K562 (cell line): Measurements from ENCODE around the gene DSP. TPM values are rescaled to one million over a fixed set of nuclear protein-coding genes. Genes with fewer than 3 reads are reported as not detected.

Experiments
- ATAC-seq: fragments of 200-7000 bp; cut with Tn5 transposase; 3 replicates; pipeline ENCODE4 v1.9.1; 2020; ENCODE audit warnings: moderate library complexity
- BruUV-seq: library from RNA; stranded (reverse); fragments of 400-500 nt; replicated peaks from 2 replicates; lab custom pipeline; 2021; lab: Mats Ljungman, UMichigan
- CTCF ChIA-PET: fragments of 300-600 bp; formaldehyde crosslinking; extraction: SDS; loops from one replicate; lab custom pipeline; 2021; ENCODE audit warnings: low intra/inter-chr PET ratio; lab: Yijun Ruan, JAX
- POLR2A ChIA-PET: fragments of 300-600, 350-650 bp; sonication (Branson Sonifier 250); formaldehyde crosslinking; extraction: SDS; loops from one replicate; lab custom pipeline; 2021; ENCODE audit warnings: antibody characterized with exemption, inconsistent platforms; lab: Yijun Ruan, JAX
- DNase-seq, 4 experiments: peaks; one replicate each; pipeline versions ENCODE4 v3.0.0 to v3.0.0-alpha.2; 2011 to 2018; ENCODE audit warnings: low spot score in 3 of 4, mixed read lengths in 3 of 4; ENCODE audit errors: extremely low read depth in 1 of 4
- FAIRE-seq: peaks from 2 replicates; lab custom pipeline; 2011; peaks lifted over from hg19 to GRCh38; lab: Jason Lieb, UNC
- H2AFZ ChIP-seq: 2 replicates; pipeline ENCODE4 v1.6.0; 2011; ENCODE audit warnings: low read depth, low read length, control low read depth, inconsistent platforms
- H3K27ac ChIP-seq: fragments of 200-600 bp; 3 replicates; pipeline ENCODE4 v1.8.0; 2011; ENCODE audit warnings: low read depth, mild to moderate bottlenecking, control low read depth, inconsistent platforms, low read length, moderate library complexity, mixed read lengths; ENCODE audit errors: extremely low read depth
- H3K27me3 ChIP-seq, 2 experiments: fragments of 300-600 bp in 1 of 2; 2 replicates in 1 of 2; 3 replicates in 1 of 2; pipeline versions ENCODE4 v1.6.0 to v1.8.0; 2011; ENCODE audit warnings: inconsistent platforms in 2 of 2, low read length in 2 of 2, mild to moderate bottlenecking in 1 of 2, mixed read lengths in 1 of 2, moderate library complexity in 1 of 2; ENCODE audit not compliant: control insufficient read depth in 2 of 2, insufficient read depth in 2 of 2
- H3K36me3 ChIP-seq: fragments of 300-600 bp; 3 replicates; pipeline ENCODE4 v1.8.0; 2011; ENCODE audit warnings: mild to moderate bottlenecking, low read length, inconsistent platforms; ENCODE audit not compliant: control insufficient read depth, insufficient read depth
- H3K4me1 ChIP-seq, 2 experiments: fragments of 200-600 bp in 1 of 2; replicated peaks in 1 of 2; 2 replicates in 1 of 2; 3 replicates in 1 of 2; pipeline versions ENCODE4 v1.5.1 to v1.8.0; 2011; ENCODE audit warnings: inconsistent platforms in 2 of 2, low read length in 2 of 2, mild to moderate bottlenecking in 1 of 2, mixed read lengths in 1 of 2, moderate library complexity in 1 of 2; ENCODE audit not compliant: control insufficient read depth in 2 of 2, insufficient read depth in 2 of 2
- H3K4me2 ChIP-seq: 2 replicates; pipeline ENCODE4 v1.6.1; 2011; ENCODE audit warnings: low read length, control low read depth, inconsistent platforms, mixed read lengths; ENCODE audit not compliant: insufficient read depth
- H3K4me3 ChIP-seq: fragments of 200-600 bp; sonication (generic), shearing (Covaris generic); 2 replicates; pipeline ENCODE4 v1.5.1; 2016; ENCODE audit warnings: control low read depth, inconsistent platforms
- H3K79me2 ChIP-seq: fragments of 200-600 bp; 3 replicates; pipeline ENCODE4 v1.8.0; 2011; ENCODE audit warnings: low read length, inconsistent platforms; ENCODE audit not compliant: control insufficient read depth, insufficient read depth
- H3K9ac ChIP-seq, 2 experiments: 2 replicates each; pipeline versions ENCODE4 v1.6.0 to v1.6.1; 2011; ENCODE audit warnings: low read depth in 2 of 2, low read length in 2 of 2, control low read depth in 1 of 2, inconsistent platforms in 1 of 2, mild to moderate bottlenecking in 1 of 2, mixed read lengths in 1 of 2; ENCODE audit not compliant: insufficient read depth in 1 of 2
- H3K9me1 ChIP-seq: one replicate; pipeline ENCODE4 v1.6.0; 2011; ENCODE audit warnings: inconsistent platforms, mild to moderate bottlenecking, low read length, moderate library complexity; ENCODE audit not compliant: control insufficient read depth, insufficient read depth
- H3K9me3 ChIP-seq: replicated peaks from 2 replicates; pipeline ENCODE4 v1.5.1; 2011; ENCODE audit warnings: low read depth, low read length, inconsistent platforms; ENCODE audit not compliant: control insufficient read depth, insufficient read depth
- H4K20me1 ChIP-seq: replicated peaks from 2 replicates; pipeline ENCODE4 v1.6.1; 2011; ENCODE audit warnings: low read length, inconsistent platforms, mixed read lengths; ENCODE audit not compliant: control insufficient read depth, insufficient read depth
- ARHGAP35 ChIP-seq: fragments of 450-650 bp; IDR thresholded peaks from 2 replicates; pipeline ENCODE4 v1.6.1; 2018; ENCODE audit not compliant: partially characterized antibody
- CEBPB ChIP-seq: fragments of 450-650 bp; IDR thresholded peaks from 2 replicates; pipeline ENCODE4 v1.6.1; 2016; ENCODE audit warnings: missing genetic modification characterization, missing compliant biosample characterization
- DPF2 ChIP-seq: fragments of 450-650 bp; IDR thresholded peaks from 2 replicates; pipeline ENCODE4 v1.6.1; 2016
- KLF16 ChIP-seq: IDR thresholded peaks from 2 replicates; pipeline ENCODE4 v1.6.1; 2016; ENCODE audit warnings: antibody characterized with exemption
- RBM25 ChIP-seq: fragments of 200-400 bp; formaldehyde crosslinking; IDR thresholded peaks from 2 replicates; pipeline ENCODE4 v1.6.1; 2018; ENCODE audit warnings: low read length, low read depth, moderate library complexity; ENCODE audit not compliant: severe bottlenecking
- SRF ChIP-seq, 2 experiments: fragments of 250-450, 450-650 bp in 1 of 2; sonication (Bioruptor Pico) in 1 of 2; sonication (generic) in 1 of 2; formaldehyde crosslinking; IDR thresholded peaks; 2 replicates each; pipeline versions ENCODE4 v1.5.0 to v1.5.1; 2020 to 2022; ENCODE audit warnings: mild to moderate bottlenecking in 1 of 2, missing genetic modification reagents in 1 of 2
- ZNF24 ChIP-seq: fragments of 450-650 bp; IDR thresholded peaks from 2 replicates; pipeline ENCODE4 v1.6.1; 2016
- WGBS: fragments of 100-300 bp; shearing (Covaris generic); methylation state at CpG from one replicate; pipeline ENCODE4 v1.1.6; 2016; ENCODE audit warnings: low coverage, mixed read lengths; ENCODE audit not compliant: insufficient coverage; ENCODE audit errors: missing lambda C conversion rate; 5-methylcytosine and 5-hydroxymethylcytosine counted together
- in situ Hi-C: fragments of 300-500 bp; cut with MboI; formaldehyde crosslinking; loops from 4 replicates; pipeline ENCODE4 v1.15.0; 2018; ENCODE audit warnings: inconsistent platforms, mixed read lengths
- intact Hi-C: fragments of 100-400 bp; cut with micrococcal nuclease; formaldehyde crosslinking; loops from 2 replicates; pipeline ENCODE4 v1.14.2; 2022
- polyA plus RNA-seq, 8 experiments: library from polyadenylated mRNA; depleted of rRNA in 4 of 8; stranded (reverse) in 5 of 8; unstranded in 3 of 8; fragments of >200 nt; fragmentation: Nextera tagmentation in 2 of 8; fragmentation: Illumina TruSeq in 1 of 8; extraction: Ambion mirVana in 2 of 8; extraction: Trizol in 1 of 8; gene quantifications; 2 replicates each; pipeline versions ENCODE4 v1.2.1 to v1.2.3, GENCODE V29; 2011 to 2014; ENCODE audit warnings: inconsistent platforms in 1 of 8, missing spikeins in 1 of 8
- total RNA-seq, 7 experiments: library from RNA; depleted of rRNA in 6 of 7; stranded (reverse); fragments of >200 nt in 6 of 7; fragmentation: Illumina TruSeq in 2 of 7; extraction: Trizol in 2 of 7; gene quantifications; 2 replicates each; pipeline versions ENCODE4 v1.2.1 to v1.2.3, GENCODE V29; 2011 to 2021; ENCODE audit warnings: low replicate concordance in 1 of 7
- TF ChIP-seq, protein P1 (sequence below): IDR thresholded peaks from 2 replicates; pipeline ENCODE4 v1.6.1; 2011; ENCODE audit warnings: borderline replicate concordance, low read depth, mild to moderate bottlenecking, moderate library complexity, low read length; ENCODE audit not compliant: insufficient read depth, poor library complexity, severe bottlenecking
- TF ChIP-seq, protein P2 (sequence below): fragments of 450-650 bp; IDR thresholded peaks from one replicate; pipeline ENCODE4 v1.6.1; 2018; ENCODE audit warnings: mild to moderate bottlenecking, moderate library complexity; ENCODE audit not compliant: partially characterized antibody
- TF ChIP-seq, protein P3 (sequence below): sonication (generic); formaldehyde crosslinking; IDR thresholded peaks from 2 replicates; pipeline ENCODE4 v1.8.0; 2023; ENCODE audit warnings: mild to moderate bottlenecking, missing genetic modification reagents

DSP gene
- total and polyA plus RNA-seq, 9 of the 15 experiments (the other 6 are each of a cell fraction or from before 2014, with no cell fraction given): under 0.01 to 0.24 (median 0.03) TPM; not detected in 2

DNA sequence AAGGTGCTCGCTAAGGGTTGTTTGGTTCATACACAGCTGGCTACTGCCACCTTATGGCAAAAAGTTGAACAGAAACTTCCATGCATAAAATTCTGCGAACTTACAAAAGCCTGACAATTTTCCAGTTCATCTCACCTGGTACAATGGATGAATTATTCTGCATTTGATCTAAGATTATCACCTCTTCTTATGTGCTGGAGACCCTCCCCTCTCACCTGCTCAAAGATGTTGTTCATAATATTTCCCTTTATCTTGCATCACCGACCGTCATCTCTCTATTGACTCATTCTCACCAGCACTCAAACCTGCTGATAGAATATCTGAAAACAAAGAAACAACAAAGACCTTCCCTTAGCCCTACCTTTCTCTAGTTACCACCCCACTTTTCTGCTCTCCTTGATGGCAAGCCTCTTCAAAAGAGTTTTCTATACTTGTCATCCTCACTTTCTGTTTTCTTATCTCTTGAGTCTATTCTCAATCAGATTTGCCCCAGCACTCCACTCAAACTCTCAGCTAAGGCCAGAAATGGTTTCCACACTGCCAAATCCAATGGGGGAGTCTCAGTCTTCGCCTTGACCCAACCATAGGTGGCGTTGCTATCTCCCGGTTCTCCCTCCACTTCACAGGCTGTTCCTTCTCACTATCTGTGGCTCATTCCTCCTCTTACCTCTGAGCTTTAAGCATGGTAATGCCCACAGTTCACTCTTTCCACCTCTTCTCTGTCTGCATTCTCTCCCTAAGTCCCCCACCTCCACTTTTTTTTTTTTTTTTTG is 74.3 kb downstream of the DSP start:
- ChIA-PET CTCF (interaction anchor here (0.7 to 4.5 kb wide), 10 partner anchors 191 to 1059 kb away, joined by 3 to 44 read pairs (median 4); partner anchors contain the start of genes CAGE1 and RIOK1), POLR2A (interaction anchor here (0.7 to 1.9 kb wide), 8 partner anchors 10 to 576 kb away, joined by 3 to 6 read pairs (median 4); partner anchors contain the start of gene SNRNP48)
- BruUV-seq: no TSS peak
- in situ Hi-C loops (loop anchor here (10.0 kb wide), 1 partner anchor 891 kb away; no protein-coding TSS in a partner anchor), intact Hi-C loops (loop anchor here (1.0 to 2.0 kb wide), 3 partner anchors 190 to 939 kb away; no protein-coding TSS in a partner anchor)
- H3K4me3 ChIP-seq: no peak overlapping the region
- H3K79me2 ChIP-seq: no peaks in the 10 kb centered on the region
- 2% methylated on average over 7 of the region's 7 CpGs for WGBS
- no peaks in the 10 kb centered on the region for H4K20me1 ChIP-seq
- no peak overlapping the region for H2AFZ ChIP-seq
- H3K9ac ChIP-seq: no peak overlapping the region
- H3K27ac ChIP-seq: no peak overlapping the region
- DNase-seq: peak; percentile 52 to 77 (median 60)
- FAIRE-seq: peak; percentile 89
- H3K27me3 ChIP-seq: peaks cover 29 to 34% of the 10 kb centered on the region in 2 experiments
- ATAC-seq: peak; percentile 80
- no peaks in the 10 kb centered on the region for H3K9me3 ChIP-seq
- H3K4me2 ChIP-seq: peak overlapping the region; percentile 29
- H3K9me1 ChIP-seq: no peaks in the 10 kb centered on the region
- no peaks in the 10 kb centered on the region for H3K4me1 ChIP-seq
- H3K36me3 ChIP-seq: peaks cover 12% of the 10 kb centered on the region
- TF ChIP-seq, protein P1, sequence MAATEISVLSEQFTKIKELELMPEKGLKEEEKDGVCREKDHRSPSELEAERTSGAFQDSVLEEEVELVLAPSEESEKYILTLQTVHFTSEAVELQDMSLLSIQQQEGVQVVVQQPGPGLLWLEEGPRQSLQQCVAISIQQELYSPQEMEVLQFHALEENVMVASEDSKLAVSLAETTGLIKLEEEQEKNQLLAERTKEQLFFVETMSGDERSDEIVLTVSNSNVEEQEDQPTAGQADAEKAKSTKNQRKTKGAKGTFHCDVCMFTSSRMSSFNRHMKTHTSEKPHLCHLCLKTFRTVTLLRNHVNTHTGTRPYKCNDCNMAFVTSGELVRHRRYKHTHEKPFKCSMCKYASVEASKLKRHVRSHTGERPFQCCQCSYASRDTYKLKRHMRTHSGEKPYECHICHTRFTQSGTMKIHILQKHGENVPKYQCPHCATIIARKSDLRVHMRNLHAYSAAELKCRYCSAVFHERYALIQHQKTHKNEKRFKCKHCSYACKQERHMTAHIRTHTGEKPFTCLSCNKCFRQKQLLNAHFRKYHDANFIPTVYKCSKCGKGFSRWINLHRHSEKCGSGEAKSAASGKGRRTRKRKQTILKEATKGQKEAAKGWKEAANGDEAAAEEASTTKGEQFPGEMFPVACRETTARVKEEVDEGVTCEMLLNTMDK: peak; percentile 40
- TF ChIP-seq RBM25: no peak
- TF ChIP-seq SRF (CRISPR knock-in tag; IDR thresholded peaks at IDR 0.05): 0 out of 4 replicates have a peak, but pooled peaks of 1 of the 2 experiments have one; percentile 25
- no peak for TF ChIP-seq ARHGAP35
- TF ChIP-seq, protein P2, sequence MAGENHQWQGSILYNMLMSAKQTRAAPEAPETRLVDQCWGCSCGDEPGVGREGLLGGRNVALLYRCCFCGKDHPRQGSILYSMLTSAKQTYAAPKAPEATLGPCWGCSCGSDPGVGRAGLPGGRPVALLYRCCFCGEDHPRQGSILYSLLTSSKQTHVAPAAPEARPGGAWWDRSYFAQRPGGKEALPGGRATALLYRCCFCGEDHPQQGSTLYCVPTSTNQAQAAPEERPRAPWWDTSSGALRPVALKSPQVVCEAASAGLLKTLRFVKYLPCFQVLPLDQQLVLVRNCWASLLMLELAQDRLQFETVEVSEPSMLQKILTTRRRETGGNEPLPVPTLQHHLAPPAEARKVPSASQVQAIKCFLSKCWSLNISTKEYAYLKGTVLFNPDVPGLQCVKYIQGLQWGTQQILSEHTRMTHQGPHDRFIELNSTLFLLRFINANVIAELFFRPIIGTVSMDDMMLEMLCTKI: no peak
- TF ChIP-seq CEBPB (tag): peak; percentile 37; the same call in 1 of the 2 replicates
- 0 out of 2 replicates have a peak, but pooled peaks have one; percentile 13 for TF ChIP-seq DPF2
- peak; percentile 19; the same call in 1 of the 2 replicates for TF ChIP-seq KLF16
- TF ChIP-seq ZNF24: no peak
- TF ChIP-seq, protein P3, sequence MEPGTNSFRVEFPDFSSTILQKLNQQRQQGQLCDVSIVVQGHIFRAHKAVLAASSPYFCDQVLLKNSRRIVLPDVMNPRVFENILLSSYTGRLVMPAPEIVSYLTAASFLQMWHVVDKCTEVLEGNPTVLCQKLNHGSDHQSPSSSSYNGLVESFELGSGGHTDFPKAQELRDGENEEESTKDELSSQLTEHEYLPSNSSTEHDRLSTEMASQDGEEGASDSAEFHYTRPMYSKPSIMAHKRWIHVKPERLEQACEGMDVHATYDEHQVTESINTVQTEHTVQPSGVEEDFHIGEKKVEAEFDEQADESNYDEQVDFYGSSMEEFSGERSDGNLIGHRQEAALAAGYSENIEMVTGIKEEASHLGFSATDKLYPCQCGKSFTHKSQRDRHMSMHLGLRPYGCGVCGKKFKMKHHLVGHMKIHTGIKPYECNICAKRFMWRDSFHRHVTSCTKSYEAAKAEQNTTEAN (CRISPR knock-in tag): no peak
